AG04450 (cell line): Measurements from ENCODE around the gene MEIG1. TPM values are rescaled to one million over a fixed set of nuclear protein-coding genes. Genes with fewer than 3 reads are reported as not detected.

Source experiments
- CTCF ChIA-PET: fragments of 300-600, 350-600 bp; formaldehyde crosslinking; extraction: SDS; loops from one replicate; lab custom pipeline; 2022; ENCODE audit warnings: antibody characterized with exemption, inconsistent platforms; lab: Charles Lee
- POLR2A ChIA-PET: fragments of 350-600 bp; formaldehyde crosslinking; extraction: SDS; loops from one replicate; lab custom pipeline; 2021; ENCODE audit warnings: antibody characterized with exemption, inconsistent platforms; lab: Yijun Ruan, JAX
- DNase-seq: peaks from one replicate; pipeline ENCODE4 v3.0.0-alpha.2; 2011; ENCODE audit warnings: low read depth, low spot score
- H3K27ac ChIP-seq: one replicate; pipeline ENCODE4 v1.5.1; 2012; ENCODE audit warnings: low read depth, low read length, control low read depth
- H3K27me3 ChIP-seq: one replicate; pipeline ENCODE4 v1.6.0; 2012; ENCODE audit warnings: low read length; ENCODE audit not compliant: control insufficient read depth, insufficient read depth
- H3K4me3 ChIP-seq: 2 replicates; pipeline ENCODE4 v1.5.1; 2011; ENCODE audit warnings: mild to moderate bottlenecking, low read depth, low read length, control low read depth
- H3K9me3 ChIP-seq: 2 replicates; pipeline ENCODE4 v1.5.1; 2012; ENCODE audit warnings: low read length; ENCODE audit not compliant: control insufficient read depth, insufficient read depth
- polyA plus RNA-seq: library from polyadenylated mRNA; depleted of rRNA; stranded (reverse); fragments of >200 nt; gene quantifications from 2 replicates; pipeline ENCODE4 v1.2.3, GENCODE V29; 2011
- TF ChIP-seq, protein P1 (sequence below): IDR thresholded peaks from 2 replicates; pipeline ENCODE4 v1.5.1; 2011; ENCODE audit warnings: low read depth, low read length, control low read depth, inconsistent platforms

Gene MEIG1
- polyA plus RNA-seq, 1 experiment, result 0.21 TPM

GRCh38 chr10:14945108-14945507 lies 14.1 kb upstream of the MEIG1 start:
- ChIA-PET POLR2A (no interaction called here), CTCF (no interaction called here)
- TF ChIP-seq, protein P1, sequence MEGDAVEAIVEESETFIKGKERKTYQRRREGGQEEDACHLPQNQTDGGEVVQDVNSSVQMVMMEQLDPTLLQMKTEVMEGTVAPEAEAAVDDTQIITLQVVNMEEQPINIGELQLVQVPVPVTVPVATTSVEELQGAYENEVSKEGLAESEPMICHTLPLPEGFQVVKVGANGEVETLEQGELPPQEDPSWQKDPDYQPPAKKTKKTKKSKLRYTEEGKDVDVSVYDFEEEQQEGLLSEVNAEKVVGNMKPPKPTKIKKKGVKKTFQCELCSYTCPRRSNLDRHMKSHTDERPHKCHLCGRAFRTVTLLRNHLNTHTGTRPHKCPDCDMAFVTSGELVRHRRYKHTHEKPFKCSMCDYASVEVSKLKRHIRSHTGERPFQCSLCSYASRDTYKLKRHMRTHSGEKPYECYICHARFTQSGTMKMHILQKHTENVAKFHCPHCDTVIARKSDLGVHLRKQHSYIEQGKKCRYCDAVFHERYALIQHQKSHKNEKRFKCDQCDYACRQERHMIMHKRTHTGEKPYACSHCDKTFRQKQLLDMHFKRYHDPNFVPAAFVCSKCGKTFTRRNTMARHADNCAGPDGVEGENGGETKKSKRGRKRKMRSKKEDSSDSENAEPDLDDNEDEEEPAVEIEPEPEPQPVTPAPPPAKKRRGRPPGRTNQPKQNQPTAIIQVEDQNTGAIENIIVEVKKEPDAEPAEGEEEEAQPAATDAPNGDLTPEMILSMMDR, result no peak

DNA sequence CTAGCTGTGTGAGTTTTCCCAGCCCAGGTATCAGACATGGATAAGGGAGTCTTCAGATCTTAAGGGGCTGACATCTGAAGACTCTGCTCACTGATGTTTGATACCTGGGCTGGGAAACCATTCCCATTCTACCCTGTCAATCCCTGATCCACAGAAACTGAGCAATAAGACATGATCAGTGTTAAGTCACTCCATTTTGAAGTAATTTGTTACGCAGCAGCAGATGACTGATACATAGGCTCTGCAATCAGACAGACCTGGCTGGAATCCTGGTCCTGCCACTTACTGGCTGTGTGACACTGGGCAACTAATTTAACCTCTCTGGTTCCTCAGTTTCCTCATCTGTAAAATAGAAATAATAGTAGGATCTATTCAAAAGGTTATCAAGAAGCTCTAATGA lies 11.9 kb upstream of the MEIG1 start:
- ChIA-PET CTCF (interaction anchor here (0.5 kb wide), 1 partner anchor 139 kb away, joined by 4 read pairs; no protein-coding TSS in a partner anchor), POLR2A (no interaction called here)
- Histone ChIP-seq H3K4me3 (no peak overlapping the region), H3K9me3 (no peaks in the 10 kb centered on the region), H3K27me3 (no peaks in the 10 kb centered on the region), H3K27ac (no peak overlapping the region)
- no peak for DNase-seq
- TF ChIP-seq, protein P1, result no peak

More at GRCh38 chr10:14945108-14945507, 14.1 kb upstream of the MEIG1 start:
- H3K9me3 ChIP-seq, result no peaks in the 10 kb centered on the region
- no peaks in the 10 kb centered on the region for H3K27me3 ChIP-seq
- DNase-seq, result no peak
- no peak overlapping the region for H3K4me3 ChIP-seq
- H3K27ac ChIP-seq, result no peak overlapping the region

DNA sequence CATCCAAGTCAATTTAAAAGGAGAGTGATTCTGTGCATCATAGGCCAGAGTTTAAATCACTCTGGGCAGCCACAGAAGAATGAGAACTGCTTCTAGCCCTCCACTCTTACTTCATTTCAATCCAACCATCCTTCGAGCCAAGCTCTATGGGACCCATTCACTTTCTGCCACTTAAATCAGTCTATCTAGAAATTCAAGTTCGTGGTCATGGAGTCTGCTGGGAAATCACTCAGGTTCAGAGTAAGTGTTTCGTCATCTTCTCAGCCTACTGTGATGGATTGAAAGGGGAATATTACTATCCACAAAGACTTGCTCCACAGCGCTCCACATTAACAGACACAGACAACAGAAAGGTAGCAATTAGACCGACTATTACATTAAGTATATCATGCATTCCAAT lies 9.9 kb upstream of the MEIG1 start:
- Histone ChIP-seq H3K4me3 (no peak overlapping the region), H3K27me3 (no peaks in the 10 kb centered on the region), H3K27ac (no peak overlapping the region), H3K9me3 (no peaks in the 10 kb centered on the region; the same call in 1 of the 2 replicates)
- no peak for DNase-seq
- ChIA-PET CTCF (no interaction called here), POLR2A (no interaction called here)
- TF ChIP-seq, protein P1, result no peak

GRCh38 chr10:14952851-14953423 lies 6.3 kb upstream of the MEIG1 start:
- Histone ChIP-seq H3K9me3 (no peaks in the 10 kb centered on the region; the same call in 1 of the 2 replicates), H3K27ac (peak overlapping the region; percentile 93), H3K27me3 (no peaks in the 10 kb centered on the region), H3K4me3 (peak overlapping the region; percentile 87)
- TF ChIP-seq, protein P1, result peak; percentile 35; the same call in 1 of the 2 replicates
- POLR2A ChIA-PET, result interaction anchor here (0.7 to 1.3 kb wide), 4 partner anchors 75 to 146 kb away, joined by 3 to 4 read pairs (median 4); partner anchors contain the start of genes CDNF, HSPA14, MSANTD7 and SUV39H2
- DNase-seq, result no peak
- CTCF ChIA-PET, result interaction anchor here (0.6 to 2.8 kb wide), 7 partner anchors 10 to 418 kb away, joined by 3 to 28 read pairs (median 3); partner anchors contain the start of genes FAM171A1 and NMT2

DNA sequence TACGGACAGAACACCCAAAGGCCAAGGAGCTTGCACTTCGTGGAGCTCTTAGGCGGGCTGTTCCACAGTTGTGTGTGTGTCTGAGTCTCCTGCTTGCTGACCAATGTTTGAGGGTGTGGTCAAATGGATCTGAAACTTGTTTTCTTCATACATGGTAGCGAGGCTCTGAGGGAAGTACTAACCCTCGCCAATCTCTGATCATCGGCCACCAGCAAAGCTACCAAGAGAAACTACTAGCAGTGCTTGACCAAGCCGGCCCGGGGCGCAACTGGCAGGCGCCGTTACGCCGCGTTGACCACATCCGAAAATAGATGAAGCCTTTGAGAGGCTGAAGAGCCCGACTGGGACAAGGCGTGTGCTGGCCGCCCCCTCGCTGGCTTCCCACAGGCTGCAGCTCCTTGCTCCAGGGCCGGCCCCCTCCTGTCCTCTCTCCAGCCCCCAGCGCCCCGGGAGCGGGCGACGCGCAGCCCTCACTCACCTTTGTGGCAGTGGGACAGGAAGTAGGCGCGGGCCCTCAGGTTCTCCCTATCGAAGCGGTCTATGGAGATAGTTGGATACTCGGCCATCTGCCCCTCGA lies 5.7 kb upstream of the MEIG1 start:
- ChIA-PET CTCF (interaction anchor here (0.6 to 2.8 kb wide), 6 partner anchors 11 to 418 kb away, joined by 3 to 28 read pairs (median 4); partner anchors contain the start of genes FAM171A1 and NMT2), POLR2A (interaction anchor here (0.7 to 1.3 kb wide), 4 partner anchors 75 to 146 kb away, joined by 3 to 4 read pairs (median 4); partner anchors contain the start of genes CDNF, HSPA14, MSANTD7 and SUV39H2)
- Histone ChIP-seq H3K27me3 (no peaks in the 10 kb centered on the region), H3K4me3 (peak overlapping the region; percentile 87), H3K9me3 (no peaks in the 10 kb centered on the region; the same call in 1 of the 2 replicates), H3K27ac (peak overlapping the region; percentile 93)
- TF ChIP-seq, protein P1, result peak; percentile 16; the same call in 1 of the 2 replicates
- DNase-seq, result peak; percentile 7
